ENCODE data around the gene ZNG1A.
"Not testable (repeated sequence)": the region's sequence is repeated elsewhere in the genome, so short reads cannot be mapped to it uniquely, and the experiment has no call there.

ZNG1A gene

DNA sequence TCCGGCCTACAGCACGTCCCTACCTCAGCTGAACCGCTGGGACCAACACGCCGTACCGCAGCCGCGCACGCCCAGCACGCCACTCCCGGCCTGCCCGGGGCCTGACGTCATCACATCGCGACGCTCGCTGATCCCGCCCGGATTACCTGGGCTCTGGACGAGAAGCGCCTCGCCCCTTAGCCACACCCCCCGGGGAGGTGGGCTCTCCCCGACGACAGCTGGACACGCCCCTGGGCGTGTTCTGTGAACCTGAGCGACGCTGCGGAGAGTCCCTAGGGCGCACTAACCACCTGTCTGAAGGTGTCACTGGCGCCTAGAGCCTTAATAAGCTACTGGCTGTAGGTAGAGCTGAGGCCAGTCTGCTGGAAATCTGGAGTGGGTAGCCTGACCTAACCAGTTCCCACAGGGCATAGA, at the start of gene ZNG1A:
TSS of gene ZNG1A (minus strand) at position 87 of the 414 bp plus-strand sequence. CDS start 87 bp downstream, outside the sequence.
- peak; percentile 70 for DNase-seq (ENCODE audit: low spot score)

DNA sequence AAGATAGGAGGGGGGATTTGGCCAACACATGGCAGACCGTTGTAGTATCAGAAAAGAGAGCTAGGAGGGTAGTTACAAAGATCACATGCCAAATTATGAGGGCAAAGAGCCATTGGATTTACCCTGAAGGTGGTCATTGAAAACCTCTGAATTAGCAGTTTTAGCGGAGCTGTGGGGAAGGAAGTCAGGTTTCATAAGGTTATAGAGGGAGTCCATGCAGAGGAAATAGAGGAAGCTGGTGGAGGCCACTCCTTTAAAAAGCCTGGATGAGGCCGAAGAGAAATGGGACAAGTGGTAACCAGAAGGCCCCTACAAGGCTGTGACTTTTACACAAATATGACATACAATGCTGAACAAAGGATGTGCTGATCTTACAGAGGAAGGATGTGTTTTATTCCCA, 49.0 kb upstream of the ZNG1A start:
- DNase-seq (ENCODE audit: low spot score) = no peak

GRCh38 chr9:224582-225520, 46.0 kb upstream of the ZNG1A start:
- no peak for DNase-seq (ENCODE audit: low spot score)

DNA sequence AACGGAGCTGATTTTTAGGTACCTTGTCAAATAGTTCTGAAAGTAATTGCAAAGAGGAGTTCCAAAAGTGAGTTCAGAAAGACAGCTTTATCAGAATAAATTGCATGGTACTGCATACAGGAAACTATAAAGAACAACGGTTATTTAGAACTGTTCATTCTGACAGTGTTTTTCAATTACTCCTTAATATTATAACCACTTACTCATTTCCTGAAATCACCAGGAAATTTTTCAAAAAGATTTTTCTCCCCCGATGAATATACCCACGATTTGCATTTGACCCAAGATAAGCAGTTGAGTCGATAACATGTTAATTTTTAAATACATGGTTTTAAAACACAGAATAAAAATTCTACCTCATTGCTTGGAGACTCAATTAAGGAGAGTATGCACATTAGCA, 45.2 kb upstream of the ZNG1A start:
- DNase-seq (ENCODE audit: low spot score) = no peak

DNA sequence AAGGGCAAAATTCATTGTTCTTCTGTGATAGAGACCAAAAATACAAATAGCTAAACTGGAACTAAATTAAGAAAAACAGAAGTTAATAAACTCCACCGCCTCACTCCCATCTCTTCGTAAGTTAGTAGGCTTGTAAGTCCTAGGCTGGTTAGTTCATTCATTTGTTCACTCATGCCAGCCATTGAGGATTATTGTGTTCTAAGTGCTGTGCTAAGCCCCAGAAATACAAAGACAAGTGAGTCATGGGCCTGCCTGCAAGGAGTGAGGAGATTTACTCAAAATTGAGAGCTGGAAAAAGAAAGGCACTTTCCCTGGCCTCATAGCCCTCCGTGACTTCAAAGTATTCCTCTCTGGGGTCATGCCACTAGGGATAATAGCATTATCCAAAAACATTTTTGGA, 44.3 kb upstream of the ZNG1A start:
- no peak for DNase-seq (ENCODE audit: low spot score)

DNA sequence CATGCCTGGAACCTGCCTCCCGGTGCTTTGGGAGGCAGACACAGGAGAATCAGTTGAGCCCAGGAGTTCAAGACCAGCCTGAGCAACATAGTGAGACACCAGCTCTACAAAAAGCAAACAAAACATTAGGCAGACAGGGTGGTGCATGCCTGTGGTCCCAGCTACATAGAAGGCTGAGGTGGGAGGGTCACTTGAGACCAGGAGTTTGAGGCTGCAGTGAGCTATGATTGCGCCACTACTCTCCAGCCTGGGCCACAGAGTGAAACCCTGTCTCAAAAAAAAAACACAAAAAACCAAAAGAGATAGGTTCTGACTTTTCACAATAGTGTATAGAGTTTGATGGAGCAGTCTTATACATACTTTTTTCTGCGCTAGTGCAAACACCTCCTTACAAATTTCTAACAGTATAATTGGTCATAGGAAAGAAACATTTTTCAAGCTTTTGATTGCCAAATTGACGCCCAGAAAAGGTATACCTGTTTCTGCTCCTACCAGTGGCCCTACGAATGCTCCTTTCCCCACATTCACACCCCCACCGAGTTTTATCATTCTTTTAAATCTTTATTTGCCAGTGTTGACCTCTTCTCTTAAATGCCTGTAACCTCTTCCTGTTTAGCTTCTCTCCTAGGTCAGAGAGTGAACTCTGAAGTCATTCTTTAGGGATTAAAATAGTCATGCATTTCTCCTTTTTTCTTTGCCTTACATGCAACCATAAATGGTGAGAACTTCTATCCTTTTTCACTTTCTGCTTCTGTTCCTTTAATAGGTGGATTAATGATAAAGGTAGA, 43.3 kb upstream of the ZNG1A start:
- no peak for DNase-seq (ENCODE audit: low spot score)

GRCh38 chr9:219670-220365, 41.0 kb upstream of the ZNG1A start:
- no peak for DNase-seq (ENCODE audit: low spot score)

DNA sequence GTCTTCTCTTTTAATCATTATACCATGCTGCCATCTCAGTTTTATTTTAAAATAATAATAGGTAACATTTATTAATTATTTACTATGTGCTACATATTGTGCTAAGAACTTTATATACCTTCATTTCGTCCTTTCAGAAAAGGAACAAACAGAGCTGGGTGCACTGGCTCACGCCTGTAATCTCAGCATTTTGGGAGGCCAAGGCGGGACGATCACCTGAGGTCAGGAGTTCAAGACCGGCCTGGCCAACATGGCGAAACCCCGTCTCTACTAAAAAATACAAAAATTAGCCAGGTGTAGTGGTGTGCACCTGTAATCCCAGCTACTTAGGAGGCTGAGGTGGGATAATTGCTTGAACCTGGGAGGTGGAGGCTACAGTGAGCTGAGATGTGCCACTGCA, 40.2 kb upstream of the ZNG1A start:
- DNase-seq (ENCODE audit: low spot score) = not testable (repeated sequence)

DNA sequence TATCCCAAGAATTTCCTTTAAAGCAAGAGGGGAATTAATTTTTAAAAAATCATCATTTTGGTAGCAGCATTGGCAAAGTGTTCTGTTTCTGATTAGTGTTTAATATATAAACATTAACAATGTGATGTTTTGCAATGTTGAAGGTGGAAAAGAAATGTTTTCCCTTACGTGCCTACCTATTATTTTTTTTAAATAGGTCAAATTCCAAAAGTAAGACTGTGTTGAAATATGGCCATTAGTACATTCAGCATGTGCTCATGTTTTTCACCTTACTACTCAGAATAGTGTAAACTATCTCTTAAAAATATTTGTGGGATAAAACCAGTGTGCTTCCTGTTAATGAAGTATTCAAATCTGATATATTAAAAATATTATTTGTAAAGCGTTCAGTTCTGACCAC, 39.1 kb upstream of the ZNG1A start:
- no peak for DNase-seq (ENCODE audit: low spot score)

DNA sequence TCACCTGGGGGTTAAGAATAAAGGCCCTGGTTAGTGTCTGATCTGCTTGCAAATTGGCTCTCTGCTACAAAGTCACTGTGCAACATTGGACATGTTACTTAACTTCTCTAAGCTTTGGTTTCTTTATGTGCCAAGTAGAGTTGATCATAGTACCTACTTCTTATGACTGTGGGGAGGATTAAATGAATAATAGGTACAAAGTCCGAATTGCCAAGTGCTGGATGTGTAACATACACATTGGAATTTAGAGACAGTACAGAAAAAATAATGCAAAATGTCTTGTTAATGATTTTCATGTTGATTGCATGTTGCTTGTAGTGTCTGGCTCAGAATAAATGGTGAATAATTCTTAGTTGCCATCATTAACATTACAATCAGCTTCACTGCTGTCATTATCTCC, 38.0 kb upstream of the ZNG1A start:
- DNase-seq (ENCODE audit: low spot score) = no peak

GRCh38 chr9:215631-216155, 36.8 kb upstream of the ZNG1A start:
- no peak for DNase-seq (ENCODE audit: low spot score)

DNA sequence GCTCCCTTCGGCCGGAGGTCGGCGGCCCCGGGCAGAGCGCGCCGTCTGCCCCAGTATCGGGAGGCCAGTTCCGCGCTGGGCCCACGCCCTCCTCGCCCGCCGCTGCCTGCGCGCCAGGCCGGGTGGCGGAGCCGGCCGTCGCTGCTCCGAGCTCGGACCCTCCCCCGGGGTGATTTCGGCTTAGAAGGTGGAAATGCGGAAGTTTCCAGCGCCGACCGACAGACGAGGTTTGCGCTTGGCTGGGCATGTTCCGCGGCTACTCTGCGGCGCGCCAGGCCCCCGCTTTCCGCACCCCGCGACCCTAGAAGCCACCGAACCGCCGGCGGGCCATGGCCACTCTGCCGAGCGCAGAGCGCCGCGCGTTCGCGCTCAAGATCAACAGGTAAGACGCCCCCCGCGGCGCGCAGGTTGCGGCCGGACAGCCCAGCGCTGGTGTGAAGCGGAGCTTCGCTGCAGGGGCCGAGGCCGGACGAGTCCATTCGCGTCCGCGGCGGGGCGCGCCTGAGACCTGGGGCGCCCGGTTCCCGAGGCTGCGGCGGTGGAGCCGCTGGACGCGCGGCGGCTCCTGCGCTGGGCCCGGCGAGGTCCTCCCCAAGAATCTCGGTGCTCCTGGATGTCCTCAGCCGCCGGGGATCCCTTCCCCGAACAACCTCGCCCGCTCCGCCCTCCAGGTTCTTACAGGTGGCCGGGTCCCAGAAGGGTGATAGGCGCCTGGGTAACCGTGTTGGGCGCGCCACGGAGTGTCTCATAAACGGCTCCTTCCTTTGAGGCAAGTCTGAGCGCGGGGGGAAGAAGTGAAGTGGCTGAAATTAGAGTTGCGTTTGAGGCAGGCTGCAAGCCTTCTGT, 36.0 kb upstream of the ZNG1A start, which contains the start of gene DOCK8:
TSS of gene DOCK8 (plus strand) at position 218 of the 846 bp plus-strand sequence. CDS start at position 330, 112 bp downstream.
- peak; percentile 76 for DNase-seq (ENCODE audit: low spot score)

GRCh38 chr9:214351-214647, 35.4 kb upstream of the ZNG1A start:
- DNase-seq (ENCODE audit: low spot score) = no peak

- DNase-seq (ENCODE audit: low spot score) = not testable (repeated sequence)
Observed at GRCh38 chr9:213901-214300, 35.0 kb upstream of the ZNG1A start.

DNA sequence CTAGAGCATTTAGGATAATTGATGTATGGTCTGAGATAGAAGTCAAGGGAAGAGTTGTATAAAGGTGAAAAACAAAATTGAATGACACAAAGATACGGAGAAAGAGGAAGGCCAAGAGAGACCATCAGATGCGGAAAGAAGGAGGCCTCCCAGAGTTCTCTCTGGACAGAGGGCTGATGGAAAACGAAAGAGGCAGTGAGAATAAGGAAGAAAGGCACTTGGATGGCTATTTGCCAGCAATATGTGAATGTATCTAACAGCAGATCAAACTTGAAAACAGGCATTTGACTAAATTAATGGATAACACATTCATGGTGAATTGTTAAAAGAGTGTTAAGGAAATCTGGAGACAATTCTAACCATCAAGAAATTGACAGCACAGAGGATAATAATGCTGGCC, 33.4 kb upstream of the ZNG1A start:
- no peak for DNase-seq (ENCODE audit: low spot score)

GRCh38 chr9:211557-211956, 32.7 kb upstream of the ZNG1A start:
- DNase-seq (ENCODE audit: low spot score) = no peak

DNA sequence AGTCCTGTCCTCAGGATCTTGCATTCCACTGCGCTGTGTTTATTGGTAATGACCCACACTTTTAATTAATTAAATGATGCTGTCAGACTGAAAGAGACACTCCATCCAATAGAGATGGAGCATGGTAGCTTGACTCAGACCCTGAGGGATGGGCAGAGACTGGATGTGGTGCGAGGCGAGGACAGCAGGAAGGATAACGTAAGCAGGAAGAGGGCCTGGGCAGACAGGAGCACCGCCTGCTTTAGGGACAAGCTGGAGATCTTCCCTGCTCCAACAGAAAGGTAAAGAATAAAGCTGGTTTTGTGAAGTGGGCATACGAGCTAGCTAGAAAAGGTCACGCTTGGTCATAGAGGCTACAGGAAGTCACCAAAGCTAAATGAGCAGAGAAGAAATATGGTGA, 32.2 kb upstream of the ZNG1A start:
- no peak for DNase-seq (ENCODE audit: low spot score)

- no peak for DNase-seq (ENCODE audit: low spot score)
Observed at GRCh38 chr9:209143-209758, 30.4 kb upstream of the ZNG1A start.

DNA sequence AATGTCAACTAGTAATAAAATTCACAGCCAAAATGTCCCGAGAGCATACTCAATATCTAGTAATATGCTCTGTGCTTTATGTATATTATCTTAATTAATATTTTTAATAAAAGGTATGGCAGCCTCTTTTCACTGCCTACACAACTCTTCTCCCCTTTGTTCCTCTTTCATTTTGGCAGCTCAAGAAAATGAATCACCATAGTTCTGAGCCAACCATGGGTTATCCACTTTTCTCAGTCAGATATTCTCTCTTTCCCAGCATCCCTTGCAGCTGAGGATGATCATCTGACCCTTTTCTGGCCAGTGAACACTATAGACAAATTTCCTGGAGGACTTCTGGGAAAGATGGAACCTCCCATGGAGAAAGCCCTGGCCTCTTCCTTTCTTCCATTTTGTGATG, 27.6 kb upstream of the ZNG1A start:
- no peak for DNase-seq (ENCODE audit: low spot score)

- not testable (repeated sequence) for DNase-seq (ENCODE audit: low spot score)
Observed at GRCh38 chr9:199601-200000, 20.7 kb upstream of the ZNG1A start.

All from left forelimb (tissue), 1 donor.